PC-3 (cell line): ENCODE measurements around the gene NRG4. TPM values are rescaled to one million over a fixed set of nuclear protein-coding genes. Genes with fewer than 3 reads are reported as not detected.

Experiments used
- ATAC-seq: fragments of 200-7000 bp; cut with Tn5 transposase; 2 replicates; pipeline ENCODE4 v1.9.1; 2020; ENCODE audit warnings: mild to moderate bottlenecking, moderate library complexity
- BruUV-seq: library from RNA; stranded (reverse); fragments of 400-500 nt; replicated peaks from 2 replicates; lab custom pipeline; 2021; lab: Mats Ljungman, UMichigan
- CTCF ChIA-PET: fragments of 300-600 bp; sonication (Branson Sonifier 250); formaldehyde crosslinking; loops from one replicate; lab custom pipeline; 2022; ENCODE audit warnings: antibody characterized with exemption; lab: Charles Lee
- POLR2A ChIA-PET: fragments of 300-600 bp; sonication (Branson Sonifier 250); formaldehyde crosslinking; loops from one replicate; lab custom pipeline; 2022; ENCODE audit warnings: antibody characterized with exemption; ENCODE audit not compliant: unreplicated experiment; lab: Charles Lee
- DNase-seq: peaks from one replicate; pipeline ENCODE4 v3.0.0-alpha.2; 2015
- H2AFZ ChIP-seq: fragments of 300-600 bp; sonication (generic); 2 replicates; pipeline ENCODE4 v1.6.0; 2016; ENCODE audit warnings: antibody characterized with exemption, low read length
- H3F3A ChIP-seq: fragments of 300-600 bp; sonication (generic); one replicate; pipeline ENCODE4 v1.6.0; 2017; ENCODE audit warnings: antibody characterized with exemption, low read length, control low read depth, mild to moderate bottlenecking; ENCODE audit not compliant: unreplicated experiment
- H3K27ac ChIP-seq: fragments of 300-600 bp; sonication (generic); 2 replicates; pipeline ENCODE4 v1.5.1; 2016; ENCODE audit warnings: mild to moderate bottlenecking, low read length
- H3K27me3 ChIP-seq: fragments of 300-600 bp; sonication (generic); 2 replicates; pipeline ENCODE4 v1.6.1; 2016; ENCODE audit warnings: low read length, mixed read lengths
- H3K36me3 ChIP-seq: fragments of 300-600 bp; sonication (generic); 2 replicates; pipeline ENCODE4 v1.6.1; 2016; ENCODE audit warnings: low read depth, mixed run types, low read length, mixed read lengths
- H3K4me1 ChIP-seq: fragments of 300-600 bp; sonication (generic); 2 replicates; pipeline ENCODE4 v1.5.1; 2016; ENCODE audit warnings: low read length; ENCODE audit not compliant: insufficient read depth
- H3K4me2 ChIP-seq: fragments of 300-600 bp; sonication (generic); 2 replicates; pipeline ENCODE4 v1.6.0; 2016; ENCODE audit warnings: low read length
- H3K4me3 ChIP-seq: fragments of 300-600 bp; sonication (generic); 2 replicates; pipeline ENCODE4 v1.5.1; 2016; ENCODE audit warnings: mild to moderate bottlenecking, low read length, mixed read lengths
- H3K79me2 ChIP-seq: fragments of 300-600 bp; sonication (generic); 2 replicates; pipeline ENCODE4 v1.6.1; 2017; ENCODE audit warnings: low read length, mixed read lengths
- H3K9ac ChIP-seq: fragments of 300-600 bp; sonication (generic); 2 replicates; pipeline ENCODE4 v1.6.0; 2016; ENCODE audit warnings: mild to moderate bottlenecking, low read length
- H3K9me2 ChIP-seq: fragments of 300-600 bp; sonication (generic); replicated peaks from 2 replicates; pipeline ENCODE4 v1.6.1; 2016; ENCODE audit warnings: mixed run types, low read length, mixed read lengths
- H3K9me3 ChIP-seq: fragments of 300-600 bp; sonication (generic); 2 replicates; pipeline ENCODE4 v1.6.1; 2016; ENCODE audit warnings: low read length, mixed read lengths
- H4K20me1 ChIP-seq: fragments of 300-600 bp; sonication (generic); 2 replicates; pipeline ENCODE4 v1.6.1; 2016; ENCODE audit warnings: low read length, mixed read lengths
- CTCF ChIP-seq: fragments of 300-600 bp; sonication (generic); conservative IDR thresholded peaks from 2 replicates; pipeline ENCODE4 v1.5.1; 2017; ENCODE audit warnings: antibody characterized with exemption, low read depth, mild to moderate bottlenecking, low read length
- EZH2 ChIP-seq: fragments of 300-600 bp; sonication (generic); IDR thresholded peaks from one replicate; pipeline ENCODE4 v1.6.1; 2017; ENCODE audit warnings: antibody characterized with exemption, mild to moderate bottlenecking, low read length; ENCODE audit not compliant: unreplicated experiment
- EZH2phosphoT487 ChIP-seq: fragments of 300-600 bp; sonication (generic); IDR thresholded peaks from 2 replicates; pipeline ENCODE4 v1.6.1; 2018; ENCODE audit warnings: mild to moderate bottlenecking, antibody characterized with exemption, low read length, borderline replicate concordance
- intact Hi-C: fragments of 100-400 bp; cut with micrococcal nuclease; formaldehyde crosslinking; loops from 2 replicates; pipeline ENCODE4 v1.9.0; 2023
- total RNA-seq: library from RNA; depleted of rRNA; stranded (reverse); fragments of >200 nt; gene quantifications from 2 replicates; pipeline ENCODE4 v1.2.3, GENCODE V29; 2014

Gene NRG4
- total RNA-seq, 1 experiment from 2014 or later, result 2.8 TPM

- ATAC-seq (no peak), DNase-seq (no peak)
- no peaks in the 10 kb centered on the region for H3K36me3 ChIP-seq
- H3K9me3 ChIP-seq, result no peaks in the 10 kb centered on the region
- H3F3A ChIP-seq, result no peaks in the 10 kb centered on the region
- peaks cover 6% of the 10 kb centered on the region; the same call in 1 of the 2 replicates for H3K27me3 ChIP-seq
- H3K4me3 ChIP-seq, result no peak overlapping the region
- H3K4me2 ChIP-seq, result peak overlapping the region; percentile 85; the same call in 1 of the 2 replicates
- BruUV-seq, result no TSS peak
- H3K9me2 ChIP-seq, result no peaks in the 10 kb centered on the region
- POLR2A ChIA-PET, result no interaction called here
- no peaks in the 10 kb centered on the region for H4K20me1 ChIP-seq
- no peak overlapping the region for H3K9ac ChIP-seq
- no peak overlapping the region for H2AFZ ChIP-seq
- intact Hi-C loops, result no loop called here
- H3K79me2 ChIP-seq, result no peaks in the 10 kb centered on the region
- 0 out of 2 replicates have a peak, but pooled peaks cover 4% of the 10 kb centered on the region for H3K4me1 ChIP-seq
- TF ChIP-seq EZH2 (no peak), EZH2phosphoT487 (no peak), CTCF (no peak)
- CTCF ChIA-PET, result no interaction called here
- no peak overlapping the region for H3K27ac ChIP-seq
These were observed 1.6 kb downstream of the NRG4 start for GRCh38 chr15:76010613-76011012.

DNA sequence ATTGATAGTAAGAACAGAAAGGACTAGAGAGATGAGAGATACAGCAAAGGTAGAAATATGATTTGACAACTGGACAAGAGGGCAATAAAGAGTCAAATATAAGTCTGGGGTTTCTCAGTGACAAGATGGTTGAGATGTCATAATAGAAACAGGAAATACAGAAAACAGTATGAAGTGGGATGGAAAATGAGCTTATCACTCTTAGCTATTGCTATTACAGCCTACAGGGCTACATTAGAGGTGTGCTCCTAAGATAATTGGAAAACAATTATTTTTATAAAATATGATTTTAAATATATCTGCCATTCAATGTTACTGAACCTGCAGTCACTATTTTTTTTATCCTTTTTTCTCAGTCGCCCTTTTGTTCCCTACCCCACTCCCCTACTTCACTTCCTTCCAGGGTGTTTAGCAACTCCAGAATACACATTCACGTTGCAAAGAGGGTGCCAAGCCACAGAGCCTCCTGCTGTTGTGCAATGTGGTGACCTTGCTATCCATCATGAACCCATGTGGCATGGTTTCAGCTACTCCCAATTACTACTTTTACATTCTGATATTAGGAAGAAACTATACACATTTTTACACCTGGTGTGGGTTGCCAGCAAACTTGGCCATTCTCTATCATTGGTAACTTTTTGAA, 6.0 kb downstream of the NRG4 start:
- BruUV-seq, result no TSS peak
- no peak for TF ChIP-seq EZH2phosphoT487
- Histone ChIP-seq H3K79me2 (no peaks in the 10 kb centered on the region), H3F3A (no peaks in the 10 kb centered on the region), H3K4me1 (no peaks in the 10 kb centered on the region), H3K9ac (no peak overlapping the region), H3K9me2 (no peaks in the 10 kb centered on the region), H3K36me3 (no peaks in the 10 kb centered on the region), H3K4me2 (no peak overlapping the region), H3K4me3 (no peak overlapping the region), H3K27ac (no peak overlapping the region), H3K27me3 (peaks cover 21% of the 10 kb centered on the region), H2AFZ (no peak overlapping the region), H4K20me1 (no peaks in the 10 kb centered on the region), H3K9me3 (no peaks in the 10 kb centered on the region)
- DNase-seq (peak; percentile 10), ATAC-seq (no peak)
- ChIA-PET POLR2A (no interaction called here), CTCF (interaction anchor here (0.7 kb wide), 1 partner anchor 20 kb away, joined by 3 read pairs; no protein-coding TSS in a partner anchor)
- intact Hi-C loops, result no loop called here

DNA sequence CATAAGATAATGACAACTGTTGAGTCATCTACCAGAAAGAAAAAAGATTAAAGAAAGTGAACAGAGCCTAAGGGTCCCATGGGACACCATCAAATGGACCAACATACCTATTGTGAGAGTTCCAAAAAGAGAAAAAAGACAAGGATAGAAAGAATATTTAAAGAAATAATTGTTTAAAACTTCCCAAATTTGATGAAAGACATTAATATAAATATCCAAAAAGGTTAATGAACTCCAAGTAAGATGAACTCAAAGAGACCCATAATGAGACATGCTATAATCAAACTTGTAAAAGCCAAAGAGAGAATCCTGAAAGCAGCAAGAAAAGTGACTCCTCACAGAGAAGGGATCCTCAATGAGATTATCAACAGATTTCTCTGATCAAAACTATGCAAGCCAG, 8.9 kb downstream of the NRG4 start:
- Histone ChIP-seq H3K27ac (no peak overlapping the region), H4K20me1 (no peaks in the 10 kb centered on the region), H3K4me3 (no peak overlapping the region), H3F3A (no peaks in the 10 kb centered on the region), H3K79me2 (no peaks in the 10 kb centered on the region), H3K27me3 (peaks cover 17% of the 10 kb centered on the region), H2AFZ (no peak overlapping the region), H3K4me1 (no peaks in the 10 kb centered on the region), H3K36me3 (no peaks in the 10 kb centered on the region), H3K9ac (no peak overlapping the region), H3K9me3 (no peaks in the 10 kb centered on the region), H3K4me2 (no peak overlapping the region), H3K9me2 (no peaks in the 10 kb centered on the region)
- ATAC-seq (no peak), DNase-seq (no peak)
- BruUV-seq, result no TSS peak
- CTCF ChIA-PET, result no interaction called here
- intact Hi-C loops, result no loop called here
- TF ChIP-seq EZH2 (no peak), EZH2phosphoT487 (no peak), CTCF (no peak)
- POLR2A ChIA-PET, result no interaction called here
